Activated CD8-positive, alpha-beta memory T cell treated with anti-CD3 and anti-CD28 coated beads, Interleukin-2, amount 50 U/mL, for 48 hours (primary cell): ENCODE results near the gene FRMPD4.

ENCODE experiments used
- DNase-seq: peaks from one replicate; pipeline ENCODE4 v3.0.0-alpha.2; 2020

Gene FRMPD4

GRCh38 chrX:12307961-12308360 is 169.7 kb downstream of the FRMPD4 start:
- no peak for DNase-seq

GRCh38 chrX:12308420-12308819 is 170.1 kb downstream of the FRMPD4 start:
- DNase-seq = no peak

- DNase-seq = no peak
These were observed 170.9 kb downstream of the FRMPD4 start for GRCh38 chrX:12309040-12309743.

- no peak for DNase-seq
These were observed 171.4 kb downstream of the FRMPD4 start for GRCh38 chrX:12309744-12310076.

GRCh38 chrX:12314651-12315050 is 176.4 kb downstream of the FRMPD4 start:
- DNase-seq = no peak

- no peak for DNase-seq
These were observed 177.3 kb downstream of the FRMPD4 start for GRCh38 chrX:12315526-12315925.

GRCh38 chrX:12319003-12319519 is 180.8 kb downstream of the FRMPD4 start:
- DNase-seq = no peak

- DNase-seq = no peak
These were observed 181.7 kb downstream of the FRMPD4 start for GRCh38 chrX:12319992-12320391.

GRCh38 chrX:12322031-12322430 is 183.8 kb downstream of the FRMPD4 start:
- DNase-seq = no peak

- no peak for DNase-seq
These were observed 186.9 kb downstream of the FRMPD4 start for GRCh38 chrX:12325171-12325570.

GRCh38 chrX:12327836-12328235 is 189.6 kb downstream of the FRMPD4 start:
- DNase-seq = no peak

- no peak for DNase-seq
These were observed 191.2 kb downstream of the FRMPD4 start for GRCh38 chrX:12329476-12329875.

GRCh38 chrX:12330841-12331240 is 192.6 kb downstream of the FRMPD4 start:
- DNase-seq = no peak

- no peak for DNase-seq
These were observed 194.6 kb downstream of the FRMPD4 start for GRCh38 chrX:12332786-12333347.

GRCh38 chrX:12339921-12340320 is 201.6 kb downstream of the FRMPD4 start:
- no peak for DNase-seq

GRCh38 chrX:12344954-12345353 is 206.7 kb downstream of the FRMPD4 start:
- DNase-seq = no peak

- no peak for DNase-seq
These were observed 210.9 kb downstream of the FRMPD4 start for GRCh38 chrX:12349201-12349600.

- no peak for DNase-seq
These were observed 214.6 kb downstream of the FRMPD4 start for GRCh38 chrX:12352922-12353321.

GRCh38 chrX:12360383-12360782 is 222.1 kb downstream of the FRMPD4 start:
- DNase-seq = no peak

- DNase-seq = no peak
These were observed 222.8 kb downstream of the FRMPD4 start for GRCh38 chrX:12360986-12361598.

GRCh38 chrX:12363216-12363615 is 224.9 kb downstream of the FRMPD4 start:
- no peak for DNase-seq

GRCh38 chrX:12366440-12366839 is 228.2 kb downstream of the FRMPD4 start:
- no peak for DNase-seq

GRCh38 chrX:12367254-12367653 is 229.0 kb downstream of the FRMPD4 start:
- no peak for DNase-seq

- DNase-seq = no peak
These were observed 232.3 kb downstream of the FRMPD4 start for GRCh38 chrX:12370497-12370986.
